ENCODE data around the gene MYO9B. TPM values are rescaled to one million over a fixed set of nuclear protein-coding genes. Genes with fewer than 3 reads are reported as not detected.

Gene MYO9B
- total RNA-seq, 1 experiment from 2014 or later, result 68.3 TPM

DNA sequence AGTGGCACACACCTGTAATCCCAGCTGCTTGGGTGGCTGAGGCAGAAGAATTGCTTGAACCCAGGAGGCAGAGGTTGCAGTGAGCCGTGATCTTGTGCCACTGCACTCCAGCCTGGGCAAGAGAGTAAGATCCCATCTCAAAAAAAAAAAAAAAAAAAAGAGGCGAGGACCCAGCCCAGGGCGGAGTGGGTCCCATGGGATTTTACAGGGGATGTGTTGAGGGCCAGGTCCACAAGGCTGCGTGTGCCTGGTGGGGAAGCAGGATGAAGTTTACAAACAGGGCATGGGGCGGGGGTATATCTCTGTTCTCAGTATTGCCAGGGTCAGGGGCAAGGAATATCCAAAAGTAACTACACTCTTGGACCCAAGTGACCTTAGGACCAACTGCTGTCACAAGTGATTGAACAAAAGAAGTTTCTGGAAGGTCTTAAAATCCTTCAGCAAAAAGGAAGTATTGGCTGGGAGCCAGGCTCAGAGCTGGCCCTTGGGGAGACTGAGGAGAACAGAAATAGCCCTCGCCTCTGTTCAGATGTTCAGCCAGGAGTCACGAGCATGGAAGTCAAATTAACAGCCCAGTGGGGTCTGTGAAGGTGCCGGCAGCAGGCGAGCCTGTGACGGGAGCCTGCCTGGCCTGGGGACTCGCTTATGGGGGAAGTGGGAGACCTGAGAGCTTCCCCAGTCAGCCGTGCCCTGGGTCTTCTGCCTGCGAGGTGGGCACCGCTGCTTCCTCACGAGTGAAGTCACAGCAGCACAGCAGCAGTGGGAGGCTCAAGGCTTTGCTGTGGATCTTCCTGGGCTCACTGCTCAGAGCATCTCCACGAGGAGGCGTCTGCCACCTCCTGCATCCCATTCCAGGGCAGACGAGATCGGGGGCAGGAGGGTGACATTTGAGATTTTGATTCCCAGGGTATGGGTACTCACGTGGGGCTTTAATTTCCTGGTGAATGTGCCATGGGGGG is 6.4 kb downstream of the MYO9B start:
- TF ChIP-seq, protein P1, sequence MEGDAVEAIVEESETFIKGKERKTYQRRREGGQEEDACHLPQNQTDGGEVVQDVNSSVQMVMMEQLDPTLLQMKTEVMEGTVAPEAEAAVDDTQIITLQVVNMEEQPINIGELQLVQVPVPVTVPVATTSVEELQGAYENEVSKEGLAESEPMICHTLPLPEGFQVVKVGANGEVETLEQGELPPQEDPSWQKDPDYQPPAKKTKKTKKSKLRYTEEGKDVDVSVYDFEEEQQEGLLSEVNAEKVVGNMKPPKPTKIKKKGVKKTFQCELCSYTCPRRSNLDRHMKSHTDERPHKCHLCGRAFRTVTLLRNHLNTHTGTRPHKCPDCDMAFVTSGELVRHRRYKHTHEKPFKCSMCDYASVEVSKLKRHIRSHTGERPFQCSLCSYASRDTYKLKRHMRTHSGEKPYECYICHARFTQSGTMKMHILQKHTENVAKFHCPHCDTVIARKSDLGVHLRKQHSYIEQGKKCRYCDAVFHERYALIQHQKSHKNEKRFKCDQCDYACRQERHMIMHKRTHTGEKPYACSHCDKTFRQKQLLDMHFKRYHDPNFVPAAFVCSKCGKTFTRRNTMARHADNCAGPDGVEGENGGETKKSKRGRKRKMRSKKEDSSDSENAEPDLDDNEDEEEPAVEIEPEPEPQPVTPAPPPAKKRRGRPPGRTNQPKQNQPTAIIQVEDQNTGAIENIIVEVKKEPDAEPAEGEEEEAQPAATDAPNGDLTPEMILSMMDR (conservative IDR thresholded peaks at IDR 0.05; ENCODE audit: low read depth, low read length), result no peak
- TF ChIP-seq EZH2phosphoT487 (IDR thresholded peaks at IDR 0.05; ENCODE audit: borderline replicate concordance, low read length), result no peak
- TF ChIP-seq EZH2 (IDR thresholded peaks at IDR 0.05; ENCODE audit: low read length, unreplicated experiment), result no peak
- no peaks in the 10 kb centered on the region for H3F3A ChIP-seq (ENCODE audit: low read length, unreplicated experiment)
- H3K9me2 ChIP-seq (replicated peaks; ENCODE audit: low read length), result no peaks in the 10 kb centered on the region
- DNase-seq (no peak), ATAC-seq (no peak)
- H3K36me3 ChIP-seq (ENCODE audit: low read depth, low read length), result peaks cover 3% of the 10 kb centered on the region; the same call in 1 of the 2 replicates
- no peak overlapping the region for H3K4me3 ChIP-seq (ENCODE audit: low read length)
- H3K27ac ChIP-seq (ENCODE audit: low read length), result no peak overlapping the region
- no peaks in the 10 kb centered on the region for H3K27me3 ChIP-seq (ENCODE audit: low read length)
- CTCF ChIA-PET, result no interaction called here
- H4K20me1 ChIP-seq (ENCODE audit: low read length), result peaks cover 15% of the 10 kb centered on the region; the same call in 1 of the 2 replicates
- H3K4me1 ChIP-seq (ENCODE audit: insufficient read depth, low read length), result peaks cover 22% of the 10 kb centered on the region
- no TSS peak for BruUV-seq (replicated peaks)
- H3K79me2 ChIP-seq (ENCODE audit: low read length), result peaks cover 93% of the 10 kb centered on the region
- no peak overlapping the region for H3K9ac ChIP-seq (ENCODE audit: low read length)
- H3K9me3 ChIP-seq (ENCODE audit: low read length), result no peaks in the 10 kb centered on the region
- POLR2A ChIA-PET (ENCODE audit: unreplicated experiment), result no interaction called here
- intact Hi-C loops (cut with micrococcal nuclease), result no loop called here
- no peak overlapping the region for H3K4me2 ChIP-seq (ENCODE audit: low read length)
- H2AFZ ChIP-seq (ENCODE audit: low read length), result no peak overlapping the region

DNA sequence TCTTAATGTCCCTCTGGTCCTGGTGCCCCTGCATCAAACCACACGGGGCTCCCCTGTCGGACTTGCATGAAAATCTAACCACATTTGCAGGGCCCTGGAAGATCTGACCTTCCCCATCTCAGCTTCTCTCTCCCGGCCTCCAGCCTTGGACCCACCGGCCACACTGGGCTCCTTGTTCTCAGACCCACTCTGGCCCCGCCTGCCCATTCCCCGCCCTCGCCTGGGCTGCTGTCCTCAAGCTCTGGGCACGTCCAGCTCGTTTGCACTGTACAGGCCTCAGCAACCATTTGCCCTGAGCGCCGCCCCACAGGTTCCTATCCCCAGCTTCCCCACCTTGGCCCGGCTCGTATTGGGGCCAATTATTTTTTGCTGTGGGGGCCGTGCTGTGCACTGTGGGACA is 10.5 kb downstream of the MYO9B start:
- no peak for ATAC-seq
- BruUV-seq (replicated peaks), result no TSS peak
- H3K9me2 ChIP-seq (replicated peaks; ENCODE audit: low read length), result no peaks in the 10 kb centered on the region
- H3F3A ChIP-seq (ENCODE audit: low read length, unreplicated experiment), result no peaks in the 10 kb centered on the region
- no peak overlapping the region for H2AFZ ChIP-seq (ENCODE audit: low read length)
- H3K79me2 ChIP-seq (ENCODE audit: low read length), result peaks cover 98% of the 10 kb centered on the region
- H3K9ac ChIP-seq (ENCODE audit: low read length), result no peak overlapping the region
- TF ChIP-seq EZH2phosphoT487 (IDR thresholded peaks at IDR 0.05; ENCODE audit: borderline replicate concordance, low read length) (no peak), EZH2 (IDR thresholded peaks at IDR 0.05; ENCODE audit: low read length, unreplicated experiment) (no peak)
- TF ChIP-seq, protein P1 (conservative IDR thresholded peaks at IDR 0.05; ENCODE audit: low read depth, low read length), result no peak
- H3K4me1 ChIP-seq (ENCODE audit: insufficient read depth, low read length), result no peaks in the 10 kb centered on the region
- POLR2A ChIA-PET (ENCODE audit: unreplicated experiment), result no interaction called here
- intact Hi-C loops (cut with micrococcal nuclease), result no loop called here
- H3K4me2 ChIP-seq (ENCODE audit: low read length), result no peak overlapping the region
- 0 out of 2 replicates have a peak, but pooled peaks cover 9% of the 10 kb centered on the region for H4K20me1 ChIP-seq (ENCODE audit: low read length)
- no peaks in the 10 kb centered on the region for H3K27me3 ChIP-seq (ENCODE audit: low read length)
- CTCF ChIA-PET, result no interaction called here
- no peaks in the 10 kb centered on the region for H3K9me3 ChIP-seq (ENCODE audit: low read length)
- H3K36me3 ChIP-seq (ENCODE audit: low read depth, low read length), result peaks cover 3% of the 10 kb centered on the region; the same call in 1 of the 2 replicates
- DNase-seq, result no peak
- no peak overlapping the region for H3K4me3 ChIP-seq (ENCODE audit: low read length)
- H3K27ac ChIP-seq (ENCODE audit: low read length), result no peak overlapping the region

DNA sequence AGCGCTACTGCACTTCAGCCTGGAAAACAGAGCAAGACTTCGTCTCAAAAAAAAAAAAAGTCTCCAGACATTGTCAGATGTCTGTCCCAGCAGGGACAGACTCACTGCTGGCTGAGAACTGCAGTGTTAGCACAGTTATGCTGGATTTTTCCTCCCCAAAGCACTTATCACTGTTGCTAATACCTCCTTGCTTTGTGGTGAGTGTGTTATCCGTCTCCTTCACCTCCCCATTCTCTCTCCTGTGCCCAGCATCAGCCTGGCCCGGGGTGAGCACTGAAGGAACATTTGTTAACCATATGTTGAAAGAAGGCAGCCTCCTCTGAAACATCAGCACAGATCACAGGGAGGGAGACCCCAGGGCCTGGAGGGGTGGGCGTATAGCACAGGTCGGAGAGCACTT is 11.3 kb downstream of the MYO9B start:
- POLR2A ChIA-PET (ENCODE audit: unreplicated experiment), result no interaction called here
- TF ChIP-seq EZH2phosphoT487 (IDR thresholded peaks at IDR 0.05; ENCODE audit: borderline replicate concordance, low read length) (no peak), EZH2 (IDR thresholded peaks at IDR 0.05; ENCODE audit: low read length, unreplicated experiment) (no peak)
- TF ChIP-seq, protein P1 (conservative IDR thresholded peaks at IDR 0.05; ENCODE audit: low read depth, low read length), result no peak
- Histone ChIP-seq H3K9ac (ENCODE audit: low read length) (no peak overlapping the region), H2AFZ (ENCODE audit: low read length) (no peak overlapping the region), H3K4me3 (ENCODE audit: low read length) (no peak overlapping the region), H3K9me2 (replicated peaks; ENCODE audit: low read length) (no peaks in the 10 kb centered on the region), H3F3A (ENCODE audit: low read length, unreplicated experiment) (no peaks in the 10 kb centered on the region), H3K4me1 (ENCODE audit: insufficient read depth, low read length) (no peaks in the 10 kb centered on the region), H3K9me3 (ENCODE audit: low read length) (no peaks in the 10 kb centered on the region), H3K79me2 (ENCODE audit: low read length) (peaks cover 98% of the 10 kb centered on the region), H3K36me3 (ENCODE audit: low read depth, low read length) (peaks cover 3% of the 10 kb centered on the region; the same call in 1 of the 2 replicates), H3K27me3 (ENCODE audit: low read length) (no peaks in the 10 kb centered on the region), H3K27ac (ENCODE audit: low read length) (no peak overlapping the region), H3K4me2 (ENCODE audit: low read length) (no peak overlapping the region), H4K20me1 (ENCODE audit: low read length) (0 out of 2 replicates have a peak, but pooled peaks cover 9% of the 10 kb centered on the region)
- DNase-seq (no peak), ATAC-seq (no peak)
- CTCF ChIA-PET, result no interaction called here
- BruUV-seq (replicated peaks), result no TSS peak
- intact Hi-C loops (cut with micrococcal nuclease), result no loop called here
